Loucy (cell line): Measurements from ENCODE around the gene JAGN1.
"Not testable (repeated sequence)": the region's sequence is repeated elsewhere in the genome, so short reads cannot be mapped to it uniquely, and the experiment has no call there.

Source experiments
- H2AFZ ChIP-seq: fragments of 200-600 bp; sonication (generic); 2 replicates; pipeline ENCODE4 v1.6.0; 2016; ENCODE audit warnings: antibody characterized with exemption, mild to moderate bottlenecking, low read length, moderate library complexity
- H3F3A ChIP-seq: fragments of 200-600 bp; 2 replicates; pipeline ENCODE4 v1.6.0; 2016; ENCODE audit warnings: antibody characterized with exemption, low read depth, mild to moderate bottlenecking
- H3K27me3 ChIP-seq: fragments of 200-600 bp; sonication (generic); 2 replicates; pipeline ENCODE4 v1.6.1; 2014; ENCODE audit warnings: low read length, mild to moderate bottlenecking; ENCODE audit not compliant: insufficient read depth, poor library complexity, severe bottlenecking
- H3K36me3 ChIP-seq: fragments of 200-600 bp; sonication (generic); 2 replicates; pipeline ENCODE4 v1.6.1; 2016; ENCODE audit warnings: low read length; ENCODE audit not compliant: insufficient read depth
- H3K4me1 ChIP-seq: fragments of 200-600 bp; sonication (generic); 2 replicates; pipeline ENCODE4 v1.5.1; 2014; ENCODE audit warnings: low read length, mild to moderate bottlenecking; ENCODE audit not compliant: insufficient read depth, poor library complexity, severe bottlenecking
- H3K4me2 ChIP-seq: fragments of 200-600 bp; sonication (generic); 2 replicates; pipeline ENCODE4 v1.6.0; 2014; ENCODE audit warnings: antibody characterized with exemption, low read length, low read depth, mild to moderate bottlenecking; ENCODE audit not compliant: poor library complexity, severe bottlenecking
- H3K4me3 ChIP-seq: fragments of 200-600 bp; sonication (generic); 2 replicates; pipeline ENCODE4 v1.5.1; 2014; ENCODE audit warnings: low read length, mild to moderate bottlenecking, mixed read lengths; ENCODE audit not compliant: poor library complexity, severe bottlenecking
- H3K79me2 ChIP-seq: fragments of 200-600 bp; sonication (generic); 2 replicates; pipeline ENCODE4 v1.6.1; 2014; ENCODE audit warnings: low read length; ENCODE audit not compliant: insufficient read depth
- H3K9ac ChIP-seq: fragments of 200-600 bp; sonication (generic); 2 replicates; pipeline ENCODE4 v1.6.0; 2014; ENCODE audit warnings: mild to moderate bottlenecking, low read depth, low read length, moderate library complexity; ENCODE audit not compliant: poor library complexity, severe bottlenecking
- H3K9me2 ChIP-seq: fragments of 200-600 bp; sonication (generic); replicated peaks from 2 replicates; pipeline ENCODE4 v1.6.1; 2016; ENCODE audit warnings: low read depth, low read length, mixed read lengths
- H3K9me3 ChIP-seq: fragments of 200-600 bp; sonication (generic); 2 replicates; pipeline ENCODE4 v1.6.1; 2014; ENCODE audit warnings: mild to moderate bottlenecking, antibody characterized with exemption, low read length, low read depth; ENCODE audit not compliant: insufficient read depth
- H4K20me1 ChIP-seq: fragments of 200-600 bp; sonication (generic); 2 replicates; pipeline ENCODE4 v1.6.0; 2014; ENCODE audit warnings: antibody characterized with exemption, low read length, mild to moderate bottlenecking; ENCODE audit not compliant: insufficient read depth, poor library complexity, severe bottlenecking
- EZH2phosphoT487 ChIP-seq: fragments of 200-600 bp; IDR thresholded peaks from 2 replicates; pipeline ENCODE4 v1.6.1; 2018; ENCODE audit warnings: antibody characterized with exemption, mild to moderate bottlenecking, moderate library complexity, borderline replicate concordance
- TF ChIP-seq, protein P1 (sequence below): fragments of 200-600 bp; sonication (generic); conservative IDR thresholded peaks from 2 replicates; pipeline ENCODE4 v1.5.1; 2014; ENCODE audit warnings: mild to moderate bottlenecking, antibody characterized with exemption, low read length

JAGN1 gene

DNA sequence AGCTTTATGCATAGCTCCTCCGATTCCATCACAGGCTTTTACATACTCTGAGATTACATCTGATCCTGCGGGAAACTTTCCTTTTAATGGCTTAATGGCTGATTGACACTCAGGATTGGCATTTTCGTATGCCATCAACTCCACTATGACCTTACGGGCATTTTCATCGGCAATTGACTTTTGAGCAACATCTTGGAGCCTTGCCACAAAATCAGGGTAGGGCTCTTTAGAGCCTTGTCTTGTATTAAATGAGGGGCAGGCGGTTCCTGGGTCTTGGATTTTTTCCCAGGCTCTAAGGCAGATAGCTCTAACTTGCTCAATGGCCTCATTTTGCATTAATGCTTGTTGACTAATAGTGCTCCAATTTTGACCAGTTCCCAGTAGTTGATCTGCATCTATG is 38.5 kb upstream of the JAGN1 start:
- not testable (repeated sequence) for H3K4me1 ChIP-seq, H3F3A ChIP-seq, H3K9ac ChIP-seq, H3K27me3 ChIP-seq, H3K4me3 ChIP-seq, H2AFZ ChIP-seq, H3K79me2 ChIP-seq, H3K4me2 ChIP-seq, H4K20me1 ChIP-seq, H3K36me3 ChIP-seq, H3K9me3 ChIP-seq, H3K9me2 ChIP-seq

DNA sequence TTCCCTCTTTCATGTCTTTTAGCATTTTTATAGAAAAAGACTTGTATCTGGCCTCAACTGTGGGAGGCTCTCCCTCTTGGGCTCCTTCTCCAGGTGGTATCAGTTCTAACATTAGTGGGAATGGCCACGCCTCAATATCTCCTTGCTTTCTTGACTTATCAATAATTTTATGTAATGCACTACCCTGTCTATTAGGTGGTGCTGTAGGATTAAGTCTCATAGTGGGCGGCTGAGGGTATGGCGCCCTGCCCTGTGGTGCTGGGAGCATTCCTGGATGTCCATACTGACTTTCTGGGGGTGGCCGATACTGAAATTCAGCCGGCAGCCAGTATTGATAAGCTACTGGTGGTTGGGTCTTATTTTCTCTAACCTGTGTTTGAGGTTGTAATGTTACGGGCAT is 37.9 kb upstream of the JAGN1 start:
- Histone ChIP-seq H3K9me3 (no peaks in the 10 kb centered on the region), H3F3A (no peaks in the 10 kb centered on the region), H3K36me3 (no peaks in the 10 kb centered on the region), H3K9ac (no peak overlapping the region), H3K4me1 (no peaks in the 10 kb centered on the region), H4K20me1 (no peaks in the 10 kb centered on the region), H2AFZ (no peak overlapping the region), H3K9me2 (no peaks in the 10 kb centered on the region), H3K4me3 (no peak overlapping the region), H3K27me3 (no peaks in the 10 kb centered on the region), H3K4me2 (no peak overlapping the region), H3K79me2 (no peaks in the 10 kb centered on the region)
- TF ChIP-seq EZH2phosphoT487, result no peak
- TF ChIP-seq, protein P1, sequence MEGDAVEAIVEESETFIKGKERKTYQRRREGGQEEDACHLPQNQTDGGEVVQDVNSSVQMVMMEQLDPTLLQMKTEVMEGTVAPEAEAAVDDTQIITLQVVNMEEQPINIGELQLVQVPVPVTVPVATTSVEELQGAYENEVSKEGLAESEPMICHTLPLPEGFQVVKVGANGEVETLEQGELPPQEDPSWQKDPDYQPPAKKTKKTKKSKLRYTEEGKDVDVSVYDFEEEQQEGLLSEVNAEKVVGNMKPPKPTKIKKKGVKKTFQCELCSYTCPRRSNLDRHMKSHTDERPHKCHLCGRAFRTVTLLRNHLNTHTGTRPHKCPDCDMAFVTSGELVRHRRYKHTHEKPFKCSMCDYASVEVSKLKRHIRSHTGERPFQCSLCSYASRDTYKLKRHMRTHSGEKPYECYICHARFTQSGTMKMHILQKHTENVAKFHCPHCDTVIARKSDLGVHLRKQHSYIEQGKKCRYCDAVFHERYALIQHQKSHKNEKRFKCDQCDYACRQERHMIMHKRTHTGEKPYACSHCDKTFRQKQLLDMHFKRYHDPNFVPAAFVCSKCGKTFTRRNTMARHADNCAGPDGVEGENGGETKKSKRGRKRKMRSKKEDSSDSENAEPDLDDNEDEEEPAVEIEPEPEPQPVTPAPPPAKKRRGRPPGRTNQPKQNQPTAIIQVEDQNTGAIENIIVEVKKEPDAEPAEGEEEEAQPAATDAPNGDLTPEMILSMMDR, result peak; percentile 32

DNA sequence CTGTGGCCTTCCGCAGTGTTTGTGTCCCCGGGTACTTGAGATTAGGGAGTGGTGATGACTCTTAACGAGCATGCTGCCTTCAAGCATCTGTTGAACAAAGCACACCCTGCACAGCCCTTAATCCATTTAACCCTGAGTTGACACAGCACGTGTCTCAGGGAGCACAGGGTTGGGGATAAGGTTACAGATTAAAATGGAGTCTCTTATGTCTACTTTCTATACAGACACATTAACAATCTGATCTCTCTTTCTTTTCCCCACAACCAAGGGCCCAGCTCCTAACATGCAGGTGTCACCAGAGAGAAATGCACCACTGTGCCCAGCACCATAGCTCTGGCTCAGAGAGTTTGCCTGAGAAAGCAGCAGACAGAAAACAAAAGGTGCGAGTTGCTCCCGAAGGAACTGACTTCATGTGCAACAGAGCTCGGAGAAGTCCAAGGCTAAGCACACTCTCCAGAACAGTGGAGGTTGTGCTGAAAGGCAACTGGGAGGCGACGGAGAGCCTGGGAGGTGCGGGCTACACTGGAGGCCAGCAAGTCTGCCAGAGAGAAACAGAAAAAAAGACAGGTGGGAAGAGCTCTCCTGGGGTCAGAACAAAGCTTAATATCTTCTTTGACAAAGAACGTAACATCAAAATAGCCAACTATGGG is 36.0 kb upstream of the JAGN1 start:
- not testable (repeated sequence) for H3K4me2 ChIP-seq, H3K9ac ChIP-seq, H3K4me3 ChIP-seq, H3K79me2 ChIP-seq, H2AFZ ChIP-seq, H3F3A ChIP-seq, H4K20me1 ChIP-seq, H3K9me3 ChIP-seq, H3K36me3 ChIP-seq, H3K4me1 ChIP-seq, H3K27me3 ChIP-seq, H3K9me2 ChIP-seq

DNA sequence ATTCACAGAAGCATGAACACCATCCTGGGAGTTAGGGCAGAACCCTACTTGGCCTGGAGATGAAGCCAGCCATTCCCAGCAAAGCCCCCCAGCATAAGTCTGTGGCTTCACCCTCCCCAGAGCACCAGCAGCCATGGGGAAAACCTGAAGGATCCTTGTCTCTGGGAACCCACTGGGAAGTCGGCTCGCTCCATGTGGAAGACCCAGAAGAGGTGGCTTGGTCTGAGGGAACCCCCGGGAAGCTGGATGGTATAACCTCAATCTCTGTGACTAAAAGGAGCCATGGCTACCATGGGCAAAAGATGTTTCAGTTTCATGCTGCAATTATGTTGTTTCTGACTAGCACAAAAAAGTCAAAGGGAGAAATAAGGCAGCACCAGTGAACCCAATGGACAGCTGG is 34.8 kb upstream of the JAGN1 start:
- no peaks in the 10 kb centered on the region for H3K4me1 ChIP-seq
- H3K9me2 ChIP-seq, result no peaks in the 10 kb centered on the region
- no peaks in the 10 kb centered on the region for H3K36me3 ChIP-seq
- no peaks in the 10 kb centered on the region for H4K20me1 ChIP-seq
- no peaks in the 10 kb centered on the region for H3K9me3 ChIP-seq
- H3K4me2 ChIP-seq, result no peak overlapping the region
- TF ChIP-seq, protein P1, result no peak
- no peak for TF ChIP-seq EZH2phosphoT487
- H3K79me2 ChIP-seq, result no peaks in the 10 kb centered on the region
- H3F3A ChIP-seq, result no peaks in the 10 kb centered on the region
- H3K27me3 ChIP-seq, result no peaks in the 10 kb centered on the region
- H3K4me3 ChIP-seq, result no peak overlapping the region
- H3K9ac ChIP-seq, result no peak overlapping the region
- no peak overlapping the region for H2AFZ ChIP-seq
